Glomerular endothelial cell (primary cell): Measurements from ENCODE around the gene BPIFB1. TPM values are rescaled to one million over a fixed set of nuclear protein-coding genes. Genes with fewer than 3 reads are reported as not detected.

Experiments used
- DNase-seq: peaks from one replicate; pipeline ENCODE4 v3.0.0-alpha.2; 2011; ENCODE audit warnings: low read depth, low spot score; ENCODE audit errors: extremely low read depth
- total RNA-seq: library from RNA; depleted of rRNA; stranded (reverse); fragments of >200 nt; gene quantifications from 2 replicates; pipeline ENCODE4 v1.2.3, GENCODE V29; 2015

BPIFB1 gene
- total RNA-seq, 1 donor from 2014 or later, result not detected

GRCh38 chr20:33353013-33353402, 70.0 kb downstream of the BPIFB1 start:
- no peak for DNase-seq

Other genes with a start within 250 kb of the BPIFB1 start
- gene BPIFB3, start 229.3 kb upstream of the BPIFB1 start, total RNA-seq, result not detected in 2 replicates
- not detected in 2 replicates for gene BPIFB4, start 203.6 kb upstream of the BPIFB1 start, total RNA-seq
- not detected in 2 replicates for gene BPIFA2, start 115.1 kb upstream of the BPIFB1 start, total RNA-seq
- not detected in 2 replicates for gene BPIFA3, start 65.9 kb upstream of the BPIFB1 start, total RNA-seq
- not detected in 2 replicates for gene BPIFA1, start 47.2 kb upstream of the BPIFB1 start, total RNA-seq
- gene CDK5RAP1, start 118.3 kb downstream of the BPIFB1 start, total RNA-seq, result 15.9 and 28.8 TPM in 2 replicates
- gene SNTA1, start 160.5 kb downstream of the BPIFB1 start, total RNA-seq, result 10.4 and 12.4 TPM in 2 replicates
- gene CBFA2T2, start 206.9 kb downstream of the BPIFB1 start, total RNA-seq, result 11.1 and 14.9 TPM in 2 replicates